ENCODE measurements around the gene TAAR6.
"Not testable (repeated sequence)": the region's sequence is repeated elsewhere in the genome, so short reads cannot be mapped to it uniquely, and the experiment has no call there.

TAAR6 gene

GRCh38 chr6:132570221-132570777 lies at the start of gene TAAR6:
Gene TAAR6 (plus strand): TSS chr6:132570322. CDS start chr6:132570322, 0 bp downstream.
- no peak for DNase-seq (ENCODE audit: low spot score)

- DNase-seq (ENCODE audit: low spot score): no peak
Observed at GRCh38 chr6:132520953-132521352, 49.2 kb upstream of the TAAR6 start.

GRCh38 chr6:132524646-132525045 lies 45.5 kb upstream of the TAAR6 start:
- no peak for DNase-seq (ENCODE audit: low spot score)

GRCh38 chr6:132525866-132526265 lies 44.3 kb upstream of the TAAR6 start:
- no peak for DNase-seq (ENCODE audit: low spot score)

- no peak for DNase-seq (ENCODE audit: low spot score)
Observed at GRCh38 chr6:132526461-132526860, 43.7 kb upstream of the TAAR6 start.

GRCh38 chr6:132527791-132528190 lies 42.3 kb upstream of the TAAR6 start:
- DNase-seq (ENCODE audit: low spot score): peak; percentile 57

GRCh38 chr6:132530293-132530974 lies 39.7 kb upstream of the TAAR6 start:
- peak; percentile 68 for DNase-seq (ENCODE audit: low spot score)

GRCh38 chr6:132534546-132534945 lies 35.6 kb upstream of the TAAR6 start:
- DNase-seq (ENCODE audit: low spot score): not testable (repeated sequence)

- no peak for DNase-seq (ENCODE audit: low spot score)
Observed at GRCh38 chr6:132537145-132537544, 33.0 kb upstream of the TAAR6 start.

GRCh38 chr6:132537977-132538376 lies 32.1 kb upstream of the TAAR6 start, which contains the start of gene TAAR9:
Gene TAAR9 (plus strand): TSS chr6:132538277. CDS start chr6:132538290, 13 bp downstream.
- DNase-seq (ENCODE audit: low spot score): no peak

- DNase-seq (ENCODE audit: low spot score): no peak
Observed at GRCh38 chr6:132544826-132545225, 25.3 kb upstream of the TAAR6 start.

- no peak for DNase-seq (ENCODE audit: low spot score)
Observed at GRCh38 chr6:132548746-132549463, 21.2 kb upstream of the TAAR6 start.

GRCh38 chr6:132551214-132551613 lies 18.9 kb upstream of the TAAR6 start:
- no peak for DNase-seq (ENCODE audit: low spot score)

- no peak for DNase-seq (ENCODE audit: low spot score)
Observed at GRCh38 chr6:132552372-132552771, 17.8 kb upstream of the TAAR6 start, which contains the start of gene TAAR8. Gene TAAR8 (plus strand): TSS chr6:132552672. CDS start chr6:132552693, 21 bp downstream.

- not testable (repeated sequence) for DNase-seq (ENCODE audit: low spot score)
Observed at GRCh38 chr6:132560087-132560486, 10.0 kb upstream of the TAAR6 start.

GRCh38 chr6:132566404-132566803 lies 3.7 kb upstream of the TAAR6 start:
- DNase-seq (ENCODE audit: low spot score): no peak

- DNase-seq (ENCODE audit: low spot score): no peak
Observed at GRCh38 chr6:132567566-132567965, 2.6 kb upstream of the TAAR6 start.

GRCh38 chr6:132568611-132569010 lies 1.5 kb upstream of the TAAR6 start:
- no peak for DNase-seq (ENCODE audit: low spot score)

- DNase-seq (ENCODE audit: low spot score): no peak
Observed at GRCh38 chr6:132569170-132569569, 952 bp upstream of the TAAR6 start.

GRCh38 chr6:132571774-132572173 lies 1.7 kb downstream of the TAAR6 start:
- no peak for DNase-seq (ENCODE audit: low spot score)

- DNase-seq (ENCODE audit: low spot score): no peak
Observed at GRCh38 chr6:132584698-132585097, 14.6 kb downstream of the TAAR6 start.

GRCh38 chr6:132587424-132587823 lies 17.3 kb downstream of the TAAR6 start:
- DNase-seq (ENCODE audit: low spot score): no peak

GRCh38 chr6:132589454-132589853 lies 19.3 kb downstream of the TAAR6 start, which contains the start of gene TAAR5:
Gene TAAR5 (minus strand): TSS chr6:132589741. CDS start chr6:132589686, 55 bp downstream.
- DNase-seq (ENCODE audit: low spot score): no peak

Measured in kidney tubule cell (primary cell).